IMR-90 (cell line): ENCODE measurements around the gene INPP5A. TPM values are rescaled to one million over a fixed set of nuclear protein-coding genes. Genes with fewer than 3 reads are reported as not detected.

Experiments
- ATAC-seq: fragments of 200-7000 bp; cut with Tn5 transposase; 2 replicates; pipeline ENCODE4 v1.9.1; 2020; ENCODE audit warnings: low read depth, mild to moderate bottlenecking, moderate library complexity
- BruUV-seq: library from RNA; stranded (reverse); fragments of 400-500 nt; replicated peaks from 2 replicates; lab custom pipeline; 2021; lab: Mats Ljungman, UMichigan
- CTCF ChIA-PET: fragments of 300-600 bp; formaldehyde crosslinking; extraction: SDS; loops from one replicate; lab custom pipeline; 2021; ENCODE audit warnings: antibody characterized with exemption; lab: Yijun Ruan, JAX
- POLR2A ChIA-PET: fragments of 300-600 bp; sonication (Branson Sonifier 250); formaldehyde crosslinking; loops from one replicate; lab custom pipeline; 2022; ENCODE audit warnings: antibody characterized with exemption; ENCODE audit not compliant: unreplicated experiment; lab: Charles Lee
- DNase-seq: peaks from one replicate; pipeline ENCODE4 v3.0.0; 2013
- H2AFZ ChIP-seq: replicated peaks from 2 replicates; pipeline ENCODE3; 2013; ENCODE audit warnings: low read length, mild to moderate bottlenecking; ENCODE audit not compliant: poor library complexity
- H2AK5ac ChIP-seq: 2 replicates; pipeline ENCODE4 v1.6.1; 2013; ENCODE audit warnings: low read depth, low read length, inconsistent platforms
- H2AK9ac ChIP-seq: replicated peaks from 2 replicates; pipeline ENCODE3; 2013; ENCODE audit warnings: mild to moderate bottlenecking, low read depth, low read length, moderate library complexity; ENCODE audit not compliant: poor library complexity
- H2BK120ac ChIP-seq: 2 replicates; pipeline ENCODE4 v1.6.1; 2013; ENCODE audit warnings: low read depth, low read length, inconsistent platforms
- H2BK15ac ChIP-seq: 3 replicates; pipeline ENCODE4 v1.6.1; 2013; ENCODE audit warnings: low read depth, low read length, inconsistent platforms
- H2BK20ac ChIP-seq: 2 replicates; pipeline ENCODE4 v1.6.1; 2013; ENCODE audit warnings: low read depth, mild to moderate bottlenecking, inconsistent platforms, low read length, moderate library complexity
- H2BK5ac ChIP-seq: 2 replicates; pipeline ENCODE4 v1.6.1; 2013; ENCODE audit warnings: mild to moderate bottlenecking, low read depth, low read length, inconsistent platforms; ENCODE audit not compliant: poor library complexity, severe bottlenecking
- H3K14ac ChIP-seq: replicated peaks from 2 replicates; pipeline ENCODE4 v1.6.1; 2013; ENCODE audit warnings: low read depth, low read length, inconsistent platforms
- H3K18ac ChIP-seq: 2 replicates; pipeline ENCODE4 v1.6.1; 2013; ENCODE audit warnings: low read depth, low read length, control low read depth
- H3K23ac ChIP-seq: 2 replicates; pipeline ENCODE4 v1.6.1; 2013; ENCODE audit warnings: low read depth, low read length, inconsistent platforms
- H3K27ac ChIP-seq: 2 replicates; pipeline ENCODE4 v1.5.1; 2013; ENCODE audit warnings: mild to moderate bottlenecking, control low read depth, low read length; ENCODE audit not compliant: insufficient read depth
- H3K27me3 ChIP-seq: 2 replicates; pipeline ENCODE4 v1.6.1; 2013; ENCODE audit warnings: low read length; ENCODE audit not compliant: control insufficient read depth, insufficient read depth
- H3K36me3 ChIP-seq: 2 replicates; pipeline ENCODE4 v1.6.1; 2013; ENCODE audit warnings: low read length, mixed read lengths; ENCODE audit not compliant: control insufficient read depth, insufficient read depth
- H3K4ac ChIP-seq: 2 replicates; pipeline ENCODE4 v1.6.1; 2013; ENCODE audit warnings: low read depth, low read length, inconsistent platforms
- H3K4me1 ChIP-seq: 2 replicates; pipeline ENCODE4 v1.6.1; 2013; ENCODE audit warnings: low read length, mixed read lengths; ENCODE audit not compliant: control insufficient read depth, insufficient read depth
- H3K4me2 ChIP-seq: 2 replicates; pipeline ENCODE4 v1.6.1; 2013; ENCODE audit warnings: low read depth, mild to moderate bottlenecking, control low read depth, low read length, moderate library complexity
- H3K4me3 ChIP-seq: 2 replicates; pipeline ENCODE4 v1.5.1; 2013; ENCODE audit warnings: low read depth, mild to moderate bottlenecking, control low read depth, low read length, moderate library complexity; ENCODE audit not compliant: insufficient read depth
- H3K56ac ChIP-seq: 2 replicates; pipeline ENCODE4 v1.6.1; 2013; ENCODE audit warnings: low read length, inconsistent platforms; ENCODE audit not compliant: insufficient read depth; ENCODE audit errors: extremely low read depth
- H3K79me1 ChIP-seq, 2 experiments: 2 replicates each; pipeline ENCODE4 v1.6.1; 2013; ENCODE audit warnings: low read length in 2 of 2, inconsistent platforms in 1 of 2, low read depth in 1 of 2
- H3K9ac ChIP-seq: 2 replicates; pipeline ENCODE4 v1.6.1; 2013; ENCODE audit warnings: low read depth, low read length, control low read depth
- H3K9me1 ChIP-seq: 2 replicates; pipeline ENCODE4 v1.6.1; 2013; ENCODE audit warnings: low read length, inconsistent platforms; ENCODE audit not compliant: insufficient read depth
- H3K9me3 ChIP-seq: 2 replicates; pipeline ENCODE4 v1.6.1; 2013; ENCODE audit warnings: low read length; ENCODE audit not compliant: control insufficient read depth, insufficient read depth
- H4K20me1 ChIP-seq: 2 replicates; pipeline ENCODE4 v1.6.1; 2013; ENCODE audit warnings: low read length, inconsistent platforms; ENCODE audit not compliant: insufficient read depth
- H4K5ac ChIP-seq: 2 replicates; pipeline ENCODE4 v1.6.1; 2013; ENCODE audit warnings: mild to moderate bottlenecking, low read depth, low read length, control low read depth
- H4K8ac ChIP-seq, 2 experiments: 2 replicates each; pipeline ENCODE4 v1.6.1; 2013; ENCODE audit warnings: low read depth in 2 of 2, low read length in 2 of 2, control low read depth in 1 of 2, inconsistent platforms in 1 of 2
- H4K91ac ChIP-seq: 2 replicates; pipeline ENCODE4 v1.6.1; 2013; ENCODE audit warnings: low read depth, low read length, inconsistent platforms; ENCODE audit not compliant: insufficient read depth
- BHLHE40 ChIP-seq: fragments of 150-350 bp; IDR thresholded peaks from 2 replicates; pipeline ENCODE4 v1.6.1; 2016; ENCODE audit warnings: mild to moderate bottlenecking, low read depth, low read length
- CEBPB ChIP-seq: IDR thresholded peaks from 2 replicates; pipeline ENCODE4 v1.6.1; 2012; ENCODE audit warnings: low read depth, low read length, improper control_type of control experiment
- CHD1 ChIP-seq: IDR thresholded peaks from 2 replicates; pipeline ENCODE4 v1.6.1; 2012; ENCODE audit warnings: low read depth, low read length, improper control_type of control experiment
- CTCF ChIP-seq: conservative IDR thresholded peaks from 2 replicates; pipeline ENCODE4 v1.5.1; 2012; ENCODE audit warnings: mild to moderate bottlenecking, low read depth, low read length, improper control_type of control experiment
- FOS ChIP-seq: fragments of 150-350 bp; IDR thresholded peaks from 2 replicates; pipeline ENCODE4 v1.6.1; 2016; ENCODE audit warnings: low read depth, low read length
- MXI1 ChIP-seq: IDR thresholded peaks from 2 replicates; pipeline ENCODE4 v1.6.1; 2012; ENCODE audit warnings: low read depth, mild to moderate bottlenecking, low read length, moderate library complexity, borderline replicate concordance
- POLR2A ChIP-seq: IDR thresholded peaks from 2 replicates; pipeline ENCODE4 v1.6.1; 2012; ENCODE audit warnings: mild to moderate bottlenecking, low read depth, low read length
- RCOR1 ChIP-seq: IDR thresholded peaks from 2 replicates; pipeline ENCODE4 v1.6.1; 2012; ENCODE audit warnings: mild to moderate bottlenecking, low read length, improper control_type of control experiment; ENCODE audit not compliant: insufficient replicate concordance
- SMC3 ChIP-seq: fragments of 150-350 bp; IDR thresholded peaks from 2 replicates; pipeline ENCODE4 v1.6.1; 2016; ENCODE audit warnings: low read depth, mild to moderate bottlenecking, antibody characterized with exemption, low read length, moderate library complexity
- WGBS, 2 experiments: methylation state at CpG; one replicate each; pipeline versions ENCODE4 v1.1.5 to v1.1.7; 2013; ENCODE audit warnings: missing lambda C conversion rate in 2 of 2; ENCODE audit not compliant: insufficient read length in 1 of 2; ENCODE audit errors: extremely low coverage in 2 of 2; 5-methylcytosine and 5-hydroxymethylcytosine counted together
- dilution Hi-C: fragments of 300-500 bp; cut with HindIII; formaldehyde crosslinking; loops from one replicate; pipeline ENCODE4 v1.14.3; 2018; ENCODE audit warnings: low sequenced_read_pairs; ENCODE audit not compliant: unreplicated experiment
- in situ Hi-C: fragments of 300-500 bp; cut with MboI; formaldehyde crosslinking; loops from 3 replicates; pipeline ENCODE4 v1.14.3; 2019; ENCODE audit warnings: low sequenced_read_pairs, inconsistent platforms, mixed read lengths
- intact Hi-C: fragments of 100-400 bp; cut with micrococcal nuclease; formaldehyde crosslinking; loops from 2 replicates; pipeline ENCODE4 v1.10.0; 2022
- polyA plus RNA-seq, 3 experiments: library from polyadenylated mRNA; depleted of rRNA; stranded (reverse); fragments of >200 nt; gene quantifications; 2 replicates each; pipeline ENCODE4 v1.2.3, GENCODE V29; 2012; ENCODE audit warnings: low replicate concordance in 1 of 3
- total RNA-seq: library from RNA; depleted of rRNA; stranded (reverse); fragments of >200 nt; gene quantifications from 2 replicates; pipeline ENCODE4 v1.2.3, GENCODE V29; 2012
- TF ChIP-seq, protein P1 (sequence below): fragments of 150-350 bp; IDR thresholded peaks from 2 replicates; pipeline ENCODE4 v1.6.1; 2017; ENCODE audit warnings: mild to moderate bottlenecking, antibody characterized with exemption, low read length, low read depth

Gene INPP5A
- total and polyA plus RNA-seq, 2 of the 4 experiments (the other 2 are of a cell fraction): 21.4 to 36.7 TPM

DNA sequence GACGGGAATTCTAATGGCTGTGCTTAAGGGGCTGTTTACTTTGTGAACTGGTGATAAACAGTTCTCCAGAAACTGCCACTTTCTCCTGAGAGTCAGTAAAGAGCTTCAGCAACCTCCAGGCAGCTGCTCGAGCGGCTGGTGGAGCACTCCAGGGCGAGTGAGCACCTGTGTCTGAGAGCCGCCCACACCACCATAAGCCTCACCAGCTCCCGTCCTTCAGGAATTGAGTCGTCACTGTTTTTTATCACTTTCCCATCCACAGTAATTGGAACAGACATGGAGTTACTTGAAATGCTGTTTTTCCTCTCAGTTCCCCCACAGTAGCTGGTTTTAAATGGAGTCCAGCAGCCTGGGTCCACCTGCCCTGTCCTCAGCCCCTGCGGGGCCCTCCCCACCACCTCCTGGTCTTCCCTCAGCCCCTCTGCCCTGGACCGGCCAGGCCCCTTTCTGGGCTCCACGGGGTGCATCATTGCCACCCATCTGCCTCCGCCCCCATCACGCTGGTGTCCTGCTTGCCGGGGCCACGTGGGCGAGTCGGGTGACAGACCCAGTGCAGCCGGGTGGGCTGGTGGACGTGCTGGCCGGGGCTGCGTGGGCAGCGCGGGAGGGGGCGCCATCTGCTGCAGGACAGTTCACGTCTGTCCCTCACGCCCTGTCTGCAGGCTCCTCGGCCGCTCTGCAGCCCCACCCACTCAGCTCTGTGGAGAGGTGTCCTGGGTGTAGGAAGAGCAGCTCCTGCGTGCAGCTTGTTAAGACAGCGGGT is 192.4 kb downstream of the INPP5A start:
- Histone ChIP-seq H3K14ac (no peak overlapping the region), H3K23ac (no peak overlapping the region), H3K4me1 (no peaks in the 10 kb centered on the region), H4K20me1 (no peaks in the 10 kb centered on the region), H3K18ac (no peak overlapping the region), H3K4ac (no peak overlapping the region), H2BK20ac (no peak overlapping the region), H2AFZ (no peak overlapping the region), H3K27ac (no peak overlapping the region), H3K27me3 (no peaks in the 10 kb centered on the region), H3K79me1 (no peaks in the 10 kb centered on the region), H4K91ac (no peak overlapping the region), H2AK9ac (no peak overlapping the region), H2BK5ac (no peak overlapping the region), H3K36me3 (peaks cover 5% of the 10 kb centered on the region), H3K56ac (no peak overlapping the region), H2BK15ac (no peak overlapping the region), H3K9ac (no peak overlapping the region), H2BK120ac (no peak overlapping the region), H4K5ac (no peak overlapping the region), H2AK5ac (no peak overlapping the region), H3K4me3 (no peak overlapping the region), H3K9me1 (no peaks in the 10 kb centered on the region; the same call in 1 of the 2 replicates), H4K8ac (no peak overlapping the region), H3K9me3 (no peaks in the 10 kb centered on the region), H3K4me2 (no peak overlapping the region)
- DNase-seq: no peak
- in situ Hi-C loops (no loop called here), dilution Hi-C loops (no loop called here), intact Hi-C loops (no loop called here)
- TF ChIP-seq CHD1 (no peak), CTCF (no peak), SMC3 (no peak), BHLHE40 (no peak), POLR2A (no peak), RCOR1 (no peak), MXI1 (no peak), FOS (no peak), CEBPB (no peak)
- TF ChIP-seq, protein P1, sequence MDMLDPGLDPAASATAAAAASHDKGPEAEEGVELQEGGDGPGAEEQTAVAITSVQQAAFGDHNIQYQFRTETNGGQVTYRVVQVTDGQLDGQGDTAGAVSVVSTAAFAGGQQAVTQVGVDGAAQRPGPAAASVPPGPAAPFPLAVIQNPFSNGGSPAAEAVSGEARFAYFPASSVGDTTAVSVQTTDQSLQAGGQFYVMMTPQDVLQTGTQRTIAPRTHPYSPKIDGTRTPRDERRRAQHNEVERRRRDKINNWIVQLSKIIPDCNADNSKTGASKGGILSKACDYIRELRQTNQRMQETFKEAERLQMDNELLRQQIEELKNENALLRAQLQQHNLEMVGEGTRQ: no peak
- WGBS, 2 experiments: 85% methylated on average over 20 of the region's 29 CpGs; no CpG with 5 or more reads in 1 of the 2 experiments
- ChIA-PET POLR2A (no interaction called here), CTCF (no interaction called here)
- no TSS peak for BruUV-seq
- ATAC-seq: no peak
